RWPE2 (cell line): ENCODE measurements around the gene DNASE1L3.

Source experiments
- ATAC-seq: fragments of 200-7000 bp; cut with Tn5 transposase; 3 replicates; pipeline ENCODE4 v1.9.1; 2021; ENCODE audit warnings: low read depth
- DNase-seq: peaks from one replicate; pipeline ENCODE4 v3.0.0-alpha.2; 2020; ENCODE audit warnings: low spot score
- H3K27ac ChIP-seq: fragments of 450-650 bp; 2 replicates; pipeline ENCODE4 v1.5.1; 2017; ENCODE audit warnings: mild to moderate bottlenecking; ENCODE audit not compliant: poor library complexity, severe bottlenecking
- H3K27me3 ChIP-seq: fragments of 250-450 bp; sonication (Bioruptor Pico); 2 replicates; pipeline ENCODE4 v1.5.1; 2021; ENCODE audit warnings: mild to moderate bottlenecking, moderate library complexity; ENCODE audit not compliant: insufficient read depth, poor library complexity, severe bottlenecking
- H3K36me3 ChIP-seq: fragments of 250-450 bp; sonication (Bioruptor Pico); 2 replicates; pipeline ENCODE4 v1.5.1; 2020; ENCODE audit warnings: low read depth, mild to moderate bottlenecking, moderate library complexity
- H3K4me1 ChIP-seq: fragments of 250-450 bp; sonication (Bioruptor Pico); 2 replicates; pipeline ENCODE4 v1.5.1; 2021; ENCODE audit warnings: mild to moderate bottlenecking, moderate library complexity; ENCODE audit not compliant: insufficient read depth, poor library complexity, severe bottlenecking
- H3K4me3 ChIP-seq: fragments of 250-450 bp; sonication (Bioruptor Pico); 2 replicates; pipeline ENCODE4 v1.5.1; 2021; ENCODE audit warnings: mild to moderate bottlenecking, moderate library complexity; ENCODE audit not compliant: severe bottlenecking
- H3K9me3 ChIP-seq: fragments of 250-450 bp; sonication (Bioruptor Pico); 2 replicates; pipeline ENCODE4 v1.5.1; 2021; ENCODE audit warnings: mild to moderate bottlenecking, moderate library complexity; ENCODE audit not compliant: severe bottlenecking
- TF ChIP-seq, protein P1 (sequence below): fragments of 450-650 bp; IDR thresholded peaks from one replicate; pipeline ENCODE4 v1.5.1; 2017; ENCODE audit warnings: mild to moderate bottlenecking, moderate library complexity; ENCODE audit not compliant: poor library complexity, severe bottlenecking

Gene DNASE1L3

DNA sequence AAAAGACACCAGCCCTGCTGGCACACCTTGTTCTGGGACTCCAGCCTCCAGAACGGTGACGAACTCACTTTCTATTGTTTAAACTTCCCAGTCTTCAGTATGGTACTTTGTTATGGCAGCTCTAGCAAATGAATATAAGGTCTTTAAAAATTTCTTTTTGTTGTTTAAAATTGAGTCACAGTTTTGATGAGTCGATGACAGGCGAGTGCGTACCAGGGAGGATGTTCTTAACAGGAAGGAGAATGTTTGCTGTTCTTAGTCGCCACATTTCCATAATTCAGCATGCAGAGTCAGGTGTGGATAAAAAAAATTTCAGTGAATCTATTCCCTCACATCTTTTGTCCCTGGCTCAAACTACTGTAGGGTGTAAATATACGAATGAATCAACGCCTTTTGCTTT lies 12.4 kb downstream of the DNASE1L3 start:
- Histone ChIP-seq H3K27me3 (no peaks in the 10 kb centered on the region), H3K36me3 (no peaks in the 10 kb centered on the region), H3K9me3 (no peaks in the 10 kb centered on the region), H3K27ac (no peak overlapping the region), H3K4me1 (peaks cover 4% of the 10 kb centered on the region), H3K4me3 (no peak overlapping the region)
- ATAC-seq (no peak), DNase-seq (no peak)
- TF ChIP-seq, protein P1, sequence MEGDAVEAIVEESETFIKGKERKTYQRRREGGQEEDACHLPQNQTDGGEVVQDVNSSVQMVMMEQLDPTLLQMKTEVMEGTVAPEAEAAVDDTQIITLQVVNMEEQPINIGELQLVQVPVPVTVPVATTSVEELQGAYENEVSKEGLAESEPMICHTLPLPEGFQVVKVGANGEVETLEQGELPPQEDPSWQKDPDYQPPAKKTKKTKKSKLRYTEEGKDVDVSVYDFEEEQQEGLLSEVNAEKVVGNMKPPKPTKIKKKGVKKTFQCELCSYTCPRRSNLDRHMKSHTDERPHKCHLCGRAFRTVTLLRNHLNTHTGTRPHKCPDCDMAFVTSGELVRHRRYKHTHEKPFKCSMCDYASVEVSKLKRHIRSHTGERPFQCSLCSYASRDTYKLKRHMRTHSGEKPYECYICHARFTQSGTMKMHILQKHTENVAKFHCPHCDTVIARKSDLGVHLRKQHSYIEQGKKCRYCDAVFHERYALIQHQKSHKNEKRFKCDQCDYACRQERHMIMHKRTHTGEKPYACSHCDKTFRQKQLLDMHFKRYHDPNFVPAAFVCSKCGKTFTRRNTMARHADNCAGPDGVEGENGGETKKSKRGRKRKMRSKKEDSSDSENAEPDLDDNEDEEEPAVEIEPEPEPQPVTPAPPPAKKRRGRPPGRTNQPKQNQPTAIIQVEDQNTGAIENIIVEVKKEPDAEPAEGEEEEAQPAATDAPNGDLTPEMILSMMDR: no peak

DNA sequence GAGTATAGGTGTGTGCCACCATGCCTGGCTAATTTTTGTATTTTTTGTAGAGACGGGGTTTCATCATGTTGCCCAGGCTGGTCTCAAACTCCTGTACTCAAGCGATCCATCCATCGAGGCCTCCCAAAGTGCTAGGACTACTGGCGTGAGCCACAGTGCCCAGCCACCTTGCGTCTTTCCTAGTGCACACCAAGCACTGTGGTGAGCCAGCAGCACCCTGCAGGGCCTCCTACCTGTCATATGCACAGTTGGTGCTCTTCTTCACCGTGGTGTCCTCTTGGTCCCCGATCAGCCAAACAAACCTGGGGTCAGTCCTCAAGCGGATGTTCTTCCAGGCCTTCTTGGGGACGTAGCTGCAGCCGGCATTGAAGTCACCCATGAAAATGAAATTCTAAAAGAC lies 13.2 kb downstream of the DNASE1L3 start:
- H3K9me3 ChIP-seq: no peaks in the 10 kb centered on the region
- DNase-seq (no peak), ATAC-seq (no peak)
- H3K27me3 ChIP-seq: no peaks in the 10 kb centered on the region
- TF ChIP-seq, protein P1: no peak
- H3K36me3 ChIP-seq: no peaks in the 10 kb centered on the region
- no peak overlapping the region for H3K4me3 ChIP-seq
- no peak overlapping the region for H3K27ac ChIP-seq
- H3K4me1 ChIP-seq: peaks cover 4% of the 10 kb centered on the region

DNA sequence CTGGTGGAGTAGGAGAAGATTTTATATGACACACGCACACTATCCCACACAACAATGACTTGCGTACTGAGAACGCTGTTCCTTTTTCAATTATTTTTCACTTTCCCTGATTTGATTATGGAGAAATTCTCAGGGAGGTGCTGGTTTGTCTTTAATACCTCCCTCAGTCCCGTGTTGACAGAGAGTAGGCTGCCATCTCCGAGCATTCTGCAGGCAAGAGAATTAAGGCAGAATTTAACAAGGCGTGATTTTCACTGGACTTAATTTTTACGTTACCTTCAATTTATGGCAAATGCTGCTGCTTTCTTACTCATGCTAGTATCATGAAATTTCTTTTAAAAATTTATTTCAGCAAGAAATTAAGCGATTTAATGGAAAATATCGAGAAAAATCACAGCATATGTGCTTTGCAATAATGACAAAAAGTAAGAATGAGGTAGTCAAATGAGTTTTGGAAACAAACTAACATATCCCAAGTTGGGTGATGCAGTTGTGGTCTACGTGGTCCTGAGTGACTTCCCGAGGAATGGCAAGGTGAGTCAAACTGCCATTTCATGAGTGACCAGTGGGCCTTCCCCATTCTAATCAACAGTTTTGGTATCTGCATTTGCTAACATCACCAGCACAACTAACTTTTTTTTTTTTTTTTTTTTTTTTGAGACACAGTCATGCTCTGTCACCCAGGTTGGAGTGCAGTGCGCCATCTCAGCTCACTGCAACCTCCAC lies 16.9 kb downstream of the DNASE1L3 start:
- H3K36me3 ChIP-seq: no peaks in the 10 kb centered on the region
- TF ChIP-seq, protein P1: no peak
- no peak overlapping the region for H3K27ac ChIP-seq
- H3K9me3 ChIP-seq: no peaks in the 10 kb centered on the region
- H3K4me3 ChIP-seq: no peak overlapping the region
- ATAC-seq: no peak
- no peak for DNase-seq
- peaks cover 4% of the 10 kb centered on the region for H3K4me1 ChIP-seq
- no peaks in the 10 kb centered on the region for H3K27me3 ChIP-seq

DNA sequence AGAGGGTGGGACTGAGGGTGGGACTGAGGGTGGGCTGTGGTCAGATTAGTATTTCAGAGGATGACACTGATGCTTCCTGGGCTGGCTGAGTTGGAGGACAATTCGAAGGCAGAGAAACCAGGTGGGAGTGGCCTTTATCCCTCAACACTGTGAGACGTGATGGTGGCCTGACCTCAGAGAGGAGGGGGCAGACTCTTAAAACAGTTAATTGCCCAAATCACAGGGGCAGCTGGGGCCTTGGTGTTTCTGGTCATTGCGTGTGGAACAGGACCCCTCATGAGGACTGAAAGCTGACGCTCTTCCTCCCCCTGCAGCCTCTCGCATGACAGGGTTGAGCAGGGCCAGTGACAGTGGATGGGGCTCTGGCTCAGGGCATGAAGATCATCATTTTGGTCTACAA lies 18.7 kb downstream of the DNASE1L3 start:
- Histone ChIP-seq H3K27ac (no peak overlapping the region), H3K9me3 (no peaks in the 10 kb centered on the region), H3K4me3 (no peak overlapping the region), H3K36me3 (no peaks in the 10 kb centered on the region), H3K27me3 (no peaks in the 10 kb centered on the region), H3K4me1 (peaks cover 7% of the 10 kb centered on the region)
- DNase-seq (no peak), ATAC-seq (no peak)
- TF ChIP-seq, protein P1: no peak

DNA sequence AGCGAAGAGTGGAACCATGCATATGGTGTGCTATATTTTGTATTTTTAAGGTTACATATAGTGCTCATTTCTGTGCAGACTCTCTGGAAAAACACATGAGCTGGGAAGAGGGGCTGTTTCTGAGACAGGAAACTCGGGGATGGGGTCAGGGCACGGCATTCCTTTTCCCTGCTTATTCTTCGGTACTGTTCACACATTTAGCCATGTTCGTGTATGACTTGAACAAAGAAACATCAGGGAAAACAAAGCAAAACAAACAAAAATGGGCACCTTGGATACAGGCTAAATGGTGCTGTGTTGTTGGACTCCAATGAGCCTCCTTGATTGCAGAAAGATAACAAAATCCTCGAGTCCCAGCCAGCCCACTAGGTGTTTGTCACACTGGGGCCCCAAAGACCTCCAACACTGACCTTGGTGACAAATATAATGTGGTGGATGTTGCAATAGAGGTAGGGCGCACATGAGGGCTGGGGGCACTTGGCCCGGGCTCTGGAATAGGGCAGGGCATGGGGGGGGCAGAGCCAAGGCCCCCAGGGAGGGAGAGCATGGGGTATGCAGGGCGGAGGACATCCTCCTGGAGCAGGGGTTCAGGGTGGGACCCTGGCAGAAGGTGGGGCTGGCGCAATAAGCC lies 19.3 kb downstream of the DNASE1L3 start:
- H3K9me3 ChIP-seq: no peaks in the 10 kb centered on the region
- no peak overlapping the region for H3K27ac ChIP-seq
- TF ChIP-seq, protein P1: no peak
- H3K27me3 ChIP-seq: no peaks in the 10 kb centered on the region
- H3K4me1 ChIP-seq: peaks cover 7% of the 10 kb centered on the region
- DNase-seq (no peak), ATAC-seq (no peak)
- no peaks in the 10 kb centered on the region for H3K36me3 ChIP-seq
- no peak overlapping the region for H3K4me3 ChIP-seq
